K562 (cell line): ENCODE results near the gene NPHP3. TPM values are rescaled to one million over a fixed set of nuclear protein-coding genes. Genes with fewer than 3 reads are reported as not detected.

ENCODE experiments used
- ATAC-seq: fragments of 200-7000 bp; cut with Tn5 transposase; 3 replicates; pipeline ENCODE4 v1.9.1; 2020; ENCODE audit warnings: moderate library complexity
- BruUV-seq: library from RNA; stranded (reverse); fragments of 400-500 nt; replicated peaks from 2 replicates; lab custom pipeline; 2021; lab: Mats Ljungman, UMichigan
- CTCF ChIA-PET: fragments of 300-600 bp; formaldehyde crosslinking; extraction: SDS; loops from one replicate; lab custom pipeline; 2021; ENCODE audit warnings: low intra/inter-chr PET ratio; lab: Yijun Ruan, JAX
- POLR2A ChIA-PET: fragments of 300-600, 350-650 bp; sonication (Branson Sonifier 250); formaldehyde crosslinking; extraction: SDS; loops from one replicate; lab custom pipeline; 2021; ENCODE audit warnings: antibody characterized with exemption, inconsistent platforms; lab: Yijun Ruan, JAX
- DNase-seq, 4 experiments: peaks; one replicate each; pipeline versions ENCODE4 v3.0.0 to v3.0.0-alpha.2; 2011 to 2018; ENCODE audit warnings: low spot score in 3 of 4, mixed read lengths in 3 of 4; ENCODE audit errors: extremely low read depth in 1 of 4
- FAIRE-seq: peaks from 2 replicates; lab custom pipeline; 2011; peaks lifted over from hg19 to GRCh38; lab: Jason Lieb, UNC
- H2AFZ ChIP-seq: 2 replicates; pipeline ENCODE4 v1.6.0; 2011; ENCODE audit warnings: low read depth, low read length, control low read depth, inconsistent platforms
- H3K27ac ChIP-seq: fragments of 200-600 bp; 3 replicates; pipeline ENCODE4 v1.8.0; 2011; ENCODE audit warnings: low read depth, mild to moderate bottlenecking, control low read depth, inconsistent platforms, low read length, moderate library complexity, mixed read lengths; ENCODE audit errors: extremely low read depth
- H3K27me3 ChIP-seq, 2 experiments: fragments of 300-600 bp in 1 of 2; 2 replicates in 1 of 2; 3 replicates in 1 of 2; pipeline versions ENCODE4 v1.6.0 to v1.8.0; 2011; ENCODE audit warnings: inconsistent platforms in 2 of 2, low read length in 2 of 2, mild to moderate bottlenecking in 1 of 2, mixed read lengths in 1 of 2, moderate library complexity in 1 of 2; ENCODE audit not compliant: control insufficient read depth in 2 of 2, insufficient read depth in 2 of 2
- H3K36me3 ChIP-seq: fragments of 300-600 bp; 3 replicates; pipeline ENCODE4 v1.8.0; 2011; ENCODE audit warnings: mild to moderate bottlenecking, low read length, inconsistent platforms; ENCODE audit not compliant: control insufficient read depth, insufficient read depth
- H3K4me1 ChIP-seq, 2 experiments: fragments of 200-600 bp in 1 of 2; replicated peaks in 1 of 2; 2 replicates in 1 of 2; 3 replicates in 1 of 2; pipeline versions ENCODE4 v1.5.1 to v1.8.0; 2011; ENCODE audit warnings: inconsistent platforms in 2 of 2, low read length in 2 of 2, mild to moderate bottlenecking in 1 of 2, mixed read lengths in 1 of 2, moderate library complexity in 1 of 2; ENCODE audit not compliant: control insufficient read depth in 2 of 2, insufficient read depth in 2 of 2
- H3K4me2 ChIP-seq: 2 replicates; pipeline ENCODE4 v1.6.1; 2011; ENCODE audit warnings: low read length, control low read depth, inconsistent platforms, mixed read lengths; ENCODE audit not compliant: insufficient read depth
- H3K4me3 ChIP-seq: fragments of 200-600 bp; sonication (generic), shearing (Covaris generic); 2 replicates; pipeline ENCODE4 v1.5.1; 2016; ENCODE audit warnings: control low read depth, inconsistent platforms
- H3K79me2 ChIP-seq: fragments of 200-600 bp; 3 replicates; pipeline ENCODE4 v1.8.0; 2011; ENCODE audit warnings: low read length, inconsistent platforms; ENCODE audit not compliant: control insufficient read depth, insufficient read depth
- H3K9ac ChIP-seq, 2 experiments: 2 replicates each; pipeline versions ENCODE4 v1.6.0 to v1.6.1; 2011; ENCODE audit warnings: low read depth in 2 of 2, low read length in 2 of 2, control low read depth in 1 of 2, inconsistent platforms in 1 of 2, mild to moderate bottlenecking in 1 of 2, mixed read lengths in 1 of 2; ENCODE audit not compliant: insufficient read depth in 1 of 2
- H3K9me1 ChIP-seq: one replicate; pipeline ENCODE4 v1.6.0; 2011; ENCODE audit warnings: inconsistent platforms, mild to moderate bottlenecking, low read length, moderate library complexity; ENCODE audit not compliant: control insufficient read depth, insufficient read depth
- H3K9me3 ChIP-seq: replicated peaks from 2 replicates; pipeline ENCODE4 v1.5.1; 2011; ENCODE audit warnings: low read depth, low read length, inconsistent platforms; ENCODE audit not compliant: control insufficient read depth, insufficient read depth
- H4K20me1 ChIP-seq: replicated peaks from 2 replicates; pipeline ENCODE4 v1.6.1; 2011; ENCODE audit warnings: low read length, inconsistent platforms, mixed read lengths; ENCODE audit not compliant: control insufficient read depth, insufficient read depth
- MECOM ChIP-seq: fragments of 250-450 bp; sonication (Bioruptor Pico); IDR thresholded peaks from 2 replicates; pipeline ENCODE4 v1.8.0; 2022; ENCODE audit warnings: inconsistent platforms
- PCBP2 ChIP-seq: fragments of 200-400 bp; formaldehyde crosslinking; IDR thresholded peaks from 2 replicates; pipeline ENCODE4 v1.6.1; 2018; ENCODE audit warnings: low read length, low read depth, mild to moderate bottlenecking, moderate library complexity; ENCODE audit not compliant: poor library complexity, severe bottlenecking
- U2AF2 ChIP-seq: fragments of 200-400 bp; formaldehyde crosslinking; optimal IDR thresholded peaks from 2 replicates; pipeline ENCODE3; 2017; ENCODE audit warnings: low read depth, mild to moderate bottlenecking, low read length
- ZNF518B ChIP-seq: fragments of 250-450 bp; sonication (Bioruptor Pico); IDR thresholded peaks from 2 replicates; pipeline ENCODE4 v1.5.0; 2021; ENCODE audit warnings: mild to moderate bottlenecking, moderate library complexity
- ZNF583 ChIP-seq: fragments of 250-450 bp; sonication (Bioruptor Pico); IDR thresholded peaks from 2 replicates; pipeline ENCODE4 v1.4.0; 2020
- ZNF696 ChIP-seq: fragments of 250-450 bp; sonication (Bioruptor Pico); conservative IDR thresholded peaks from 2 replicates; pipeline ENCODE4 v1.4.0; 2020; ENCODE audit warnings: mild to moderate bottlenecking, moderate library complexity
- WGBS: fragments of 100-300 bp; shearing (Covaris generic); methylation state at CpG from one replicate; pipeline ENCODE4 v1.1.6; 2016; ENCODE audit warnings: low coverage, mixed read lengths; ENCODE audit not compliant: insufficient coverage; ENCODE audit errors: missing lambda C conversion rate; 5-methylcytosine and 5-hydroxymethylcytosine counted together
- in situ Hi-C: fragments of 300-500 bp; cut with MboI; formaldehyde crosslinking; loops from 4 replicates; pipeline ENCODE4 v1.15.0; 2018; ENCODE audit warnings: inconsistent platforms, mixed read lengths
- intact Hi-C: fragments of 100-400 bp; cut with micrococcal nuclease; formaldehyde crosslinking; loops from 2 replicates; pipeline ENCODE4 v1.14.2; 2022
- polyA plus RNA-seq, 8 experiments: library from polyadenylated mRNA; depleted of rRNA in 4 of 8; stranded (reverse) in 5 of 8; unstranded in 3 of 8; fragments of >200 nt; fragmentation: Nextera tagmentation in 2 of 8; fragmentation: Illumina TruSeq in 1 of 8; extraction: Ambion mirVana in 2 of 8; extraction: Trizol in 1 of 8; gene quantifications; 2 replicates each; pipeline versions ENCODE4 v1.2.1 to v1.2.3, GENCODE V29; 2011 to 2014; ENCODE audit warnings: inconsistent platforms in 1 of 8, missing spikeins in 1 of 8
- total RNA-seq, 7 experiments: library from RNA; depleted of rRNA in 6 of 7; stranded (reverse); fragments of >200 nt in 6 of 7; fragmentation: Illumina TruSeq in 2 of 7; extraction: Trizol in 2 of 7; gene quantifications; 2 replicates each; pipeline versions ENCODE4 v1.2.1 to v1.2.3, GENCODE V29; 2011 to 2021; ENCODE audit warnings: low replicate concordance in 1 of 7

NPHP3 gene
- total and polyA plus RNA-seq, 9 of the 15 experiments (the other 6 are each of a cell fraction or from before 2014, with no cell fraction given) = 0.62 to 13.2 (median 5.8) TPM

- DNase-seq (no peak), FAIRE-seq (no peak), ATAC-seq (no peak)
- no peak overlapping the region for H3K27ac ChIP-seq
- H3K9me1 ChIP-seq = no peaks in the 10 kb centered on the region
- BruUV-seq = no TSS peak
- H3K9ac ChIP-seq = no peak overlapping the region
- intact Hi-C loops (loop anchor here (1.0 to 10.0 kb wide), 3 partner anchors 106 to 388 kb away; no protein-coding TSS in a partner anchor), in situ Hi-C loops (loop anchor here (5.0 kb wide), 1 partner anchor 100 kb away; no protein-coding TSS in a partner anchor)
- H3K4me3 ChIP-seq = no peak overlapping the region
- H3K36me3 ChIP-seq = no peaks in the 10 kb centered on the region
- no peak overlapping the region for H3K4me2 ChIP-seq
- H3K79me2 ChIP-seq = no peaks in the 10 kb centered on the region
- no peak for TF ChIP-seq ZNF583 (CRISPR knock-in tag)
- TF ChIP-seq ZNF696 (CRISPR knock-in tag) = no peak
- TF ChIP-seq U2AF2 = no peak
- H4K20me1 ChIP-seq = 0 out of 2 replicates have a peak, but pooled peaks cover 3% of the 10 kb centered on the region
- H3K9me3 ChIP-seq = no peaks in the 10 kb centered on the region
- H2AFZ ChIP-seq = no peak overlapping the region
- no peaks in the 10 kb centered on the region for H3K4me1 ChIP-seq
- ChIA-PET CTCF (interaction anchor here (0.8 to 3.4 kb wide), 2 partner anchors 107 to 110 kb away, joined by 4 to 49 read pairs; no protein-coding TSS in a partner anchor), POLR2A (no interaction called here)
- no peaks in the 10 kb centered on the region for H3K27me3 ChIP-seq
- 43% methylated on average over 2 of the region's 2 CpGs for WGBS
Measured at GRCh38 chr3:132642539-132642847, 79.7 kb downstream of the NPHP3 start.

- in situ Hi-C loops = loop anchor here (5.0 kb wide), 1 partner anchor 100 kb away; no protein-coding TSS in a partner anchor
- 34% methylated on average over 5 of the region's 5 CpGs for WGBS
- POLR2A ChIA-PET = no interaction called here
- peak; percentile 65 for FAIRE-seq
- no peaks in the 10 kb centered on the region for H3K9me1 ChIP-seq
- H3K4me2 ChIP-seq = no peak overlapping the region
- H2AFZ ChIP-seq = no peak overlapping the region
- H3K9me3 ChIP-seq = no peaks in the 10 kb centered on the region
- CTCF ChIA-PET = interaction anchor here (0.8 to 3.4 kb wide), 2 partner anchors 107 to 110 kb away, joined by 4 to 49 read pairs; no protein-coding TSS in a partner anchor
- no peaks in the 10 kb centered on the region for H3K27me3 ChIP-seq
- BruUV-seq = no TSS peak
- no peak overlapping the region for H3K27ac ChIP-seq
- H3K4me3 ChIP-seq = no peak overlapping the region
- no peaks in the 10 kb centered on the region for H3K4me1 ChIP-seq
- no peaks in the 10 kb centered on the region for H3K79me2 ChIP-seq
- 0 out of 2 replicates have a peak, but pooled peaks cover 3% of the 10 kb centered on the region for H4K20me1 ChIP-seq
- ATAC-seq = peak; percentile 74
- peak; percentile 28 to 41 (median 36) for DNase-seq
- no peak overlapping the region for H3K9ac ChIP-seq
- H3K36me3 ChIP-seq = no peaks in the 10 kb centered on the region
- intact Hi-C loops = loop anchor here (1.0 to 10.0 kb wide), 3 partner anchors 106 to 387 kb away; no protein-coding TSS in a partner anchor
- TF ChIP-seq PCBP2 = no peak
- TF ChIP-seq MECOM = no peak
- no peak for TF ChIP-seq ZNF518B
Measured at GRCh38 chr3:132641837-132642538, 80.2 kb downstream of the NPHP3 start.
